Measurements from ENCODE around the gene SFTPA1. TPM values are rescaled to one million over a fixed set of nuclear protein-coding genes. Genes with fewer than 3 reads are reported as not detected.
"Not testable (repeated sequence)": the region's sequence is repeated elsewhere in the genome, so short reads cannot be mapped to it uniquely, and the experiment has no call there.

SFTPA1 gene
- total and polyA plus RNA-seq, 8 donors, result 0.75 to 525 (median 1.4) TPM; not detected in 3

- H3K27me3 ChIP-seq, result no peaks in the 10 kb centered on the region
- H3K4me3 ChIP-seq, result no peak overlapping the region
- no peaks in the 10 kb centered on the region for H3K36me3 ChIP-seq
- H3K4me1 ChIP-seq, result no peaks in the 10 kb centered on the region
- no peak overlapping the region for H3K27ac ChIP-seq
- DNase-seq, result no peak
- peaks cover 0 to 20% (median 13%) of the 10 kb centered on the region in 4 donors for H3K9me3 ChIP-seq
- WGBS, 5 donors, result 39 to 59% (median 41%) methylated on average over 3 of the region's 3 CpGs
- no peak for TF ChIP-seq POLR2AphosphoS5 (IDR thresholded peaks at IDR 0.05)
- TF ChIP-seq EP300 (IDR thresholded peaks at IDR 0.05), result no peak
- TF ChIP-seq CTCF (IDR thresholded peaks at IDR 0.05), result no peak
- TF ChIP-seq POLR2A (IDR thresholded peaks at IDR 0.05), result no peak
- intact Hi-C loops (cut with DNase I; ENCODE audit: low total_unique reads), result no loop called here
These were observed 15.2 kb upstream of the SFTPA1 start for GRCh38 chr10:79595510-79595909.

GRCh38 chr10:79599644-79600043 is 11.1 kb upstream of the SFTPA1 start:
- peaks cover 0 to 27% (median 21%) of the 10 kb centered on the region in 4 donors for H3K9me3 ChIP-seq
- H3K4me3 ChIP-seq; intact Hi-C loops (cut with DNase I; ENCODE audit: low total_unique reads); H3K27me3 ChIP-seq; H3K4me1 ChIP-seq; H3K36me3 ChIP-seq; H3K27ac ChIP-seq; DNase-seq: not testable (repeated sequence)
- WGBS, 5 donors, result 78 to 86% (median 79%) methylated on average over 9 of the region's 9 CpGs

- Histone ChIP-seq H3K36me3 (no peaks in the 10 kb centered on the region), H3K4me3 (no peak overlapping the region), H3K4me1 (no peaks in the 10 kb centered on the region), H3K9me3 (peaks cover 0 to 25% (median 21%) of the 10 kb centered on the region in 4 donors), H3K27me3 (no peaks in the 10 kb centered on the region), H3K27ac (no peak overlapping the region)
- no peak for TF ChIP-seq POLR2A (IDR thresholded peaks at IDR 0.05)
- DNase-seq, result no peak
- intact Hi-C loops (cut with DNase I; ENCODE audit: low total_unique reads), result no loop called here
- 36 to 48% (median 39%) methylated on average over 1 of the region's 1 CpG for WGBS, 5 donors
These were observed 8.8 kb upstream of the SFTPA1 start for GRCh38 chr10:79601939-79602338.

DNA sequence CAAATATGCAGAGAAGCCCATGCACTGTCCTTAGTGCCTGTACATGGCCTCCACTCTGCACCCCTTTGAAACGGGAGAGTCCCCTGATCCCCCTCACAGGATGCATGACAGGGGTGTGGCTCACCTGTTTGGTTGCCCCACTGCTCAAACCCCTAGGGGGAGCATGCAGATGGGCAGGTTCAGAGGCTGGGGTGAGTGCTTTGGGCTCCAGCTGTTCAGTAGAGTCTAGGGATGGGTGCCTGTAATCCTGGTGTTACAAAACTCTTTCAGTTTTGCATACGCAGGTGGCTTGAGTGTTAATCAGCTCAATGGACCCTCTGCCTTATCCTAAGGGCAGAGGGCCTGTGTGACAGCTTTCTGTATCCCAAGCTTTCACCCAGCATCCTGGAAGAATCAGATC is 7.8 kb upstream of the SFTPA1 start:
- Histone ChIP-seq H3K27me3 (no peaks in the 10 kb centered on the region), H3K27ac (no peak overlapping the region), H3K4me1 (no peaks in the 10 kb centered on the region), H3K4me3 (no peak overlapping the region), H3K36me3 (no peaks in the 10 kb centered on the region), H3K9me3 (peaks cover 0 to 16% (median 14%) of the 10 kb centered on the region in 4 donors)
- intact Hi-C loops (cut with DNase I; ENCODE audit: low total_unique reads), result no loop called here
- no peak for TF ChIP-seq EP300 (IDR thresholded peaks at IDR 0.05)
- TF ChIP-seq POLR2A (IDR thresholded peaks at IDR 0.05), result no peak
- no peak for TF ChIP-seq CTCF (IDR thresholded peaks at IDR 0.05)
- DNase-seq, result no peak
- WGBS, 5 donors, result 51 to 81% (median 73%) methylated on average over 2 of the region's 2 CpGs

- DNase-seq, result no peak
- no peak overlapping the region for H3K27ac ChIP-seq
- TF ChIP-seq POLR2A (IDR thresholded peaks at IDR 0.05) (no peak), CTCF (IDR thresholded peaks at IDR 0.05) (no peak), POLR2AphosphoS5 (IDR thresholded peaks at IDR 0.05) (no peak), EP300 (IDR thresholded peaks at IDR 0.05) (no peak)
- intact Hi-C loops (cut with DNase I; ENCODE audit: low total_unique reads), result no loop called here
- H3K4me3 ChIP-seq, result no peak overlapping the region
- WGBS, 5 donors, result 50 to 73% (median 57%) methylated on average over 1 of the region's 1 CpG
- H3K36me3 ChIP-seq, result no peaks in the 10 kb centered on the region
- no peaks in the 10 kb centered on the region for H3K4me1 ChIP-seq
- peaks cover 0 to 9% (median 7%) of the 10 kb centered on the region in 4 donors for H3K9me3 ChIP-seq
- no peaks in the 10 kb centered on the region for H3K27me3 ChIP-seq
These were observed 6.4 kb upstream of the SFTPA1 start for GRCh38 chr10:79604294-79604693.

Measured in stomach (tissue), 9 donors.